MV-4-11 (cell line): ENCODE results near the gene PIGQ.
A peak's percentile ranks its signal among the peaks of the same experiment; 100 is the strongest.

Experiments used
- DNase-seq: peaks from one replicate; lab custom pipeline; 2025; lab: John Stamatoyannopoulos, UW

Gene PIGQ

GRCh38 chr16:569445-570254 lies at the start of gene PIGQ:
TSS of gene PIGQ (plus strand) at chr16:569968. CDS start at chr16:574075, 4,107 bp downstream.
- no peak for DNase-seq

GRCh38 chr16:520847-521246 lies 48.9 kb upstream of the PIGQ start:
- no peak for DNase-seq

- DNase-seq, result no peak
Measured at GRCh38 chr16:521381-522210, 48.2 kb upstream of the PIGQ start.

GRCh38 chr16:522320-523096 lies 47.3 kb upstream of the PIGQ start:
- DNase-seq, result no peak

GRCh38 chr16:523097-523741 lies 46.5 kb upstream of the PIGQ start:
- DNase-seq, result no peak

- no peak for DNase-seq
Measured at GRCh38 chr16:524274-525040, 45.3 kb upstream of the PIGQ start.

GRCh38 chr16:525123-525519 lies 44.6 kb upstream of the PIGQ start:
- DNase-seq, result no peak

GRCh38 chr16:525520-526180 lies 44.1 kb upstream of the PIGQ start:
- DNase-seq, result peak; percentile 76

- DNase-seq, result no peak
Measured at GRCh38 chr16:526181-527014, 43.4 kb upstream of the PIGQ start.

GRCh38 chr16:527015-527903 lies 42.5 kb upstream of the PIGQ start, which contains the start of gene CAPN15:
TSS of gene CAPN15 (plus strand) at chr16:527712. CDS start at chr16:546839, 19,127 bp downstream.
- peak; percentile 82 for DNase-seq

GRCh38 chr16:528111-529011 lies 41.4 kb upstream of the PIGQ start:
- DNase-seq, result peak; percentile 62

- peak; percentile 53 for DNase-seq
Measured at GRCh38 chr16:529012-529575, 40.7 kb upstream of the PIGQ start.

GRCh38 chr16:530111-530817 lies 39.5 kb upstream of the PIGQ start:
- no peak for DNase-seq

GRCh38 chr16:531494-532125 lies 38.2 kb upstream of the PIGQ start:
- DNase-seq, result peak; percentile 22

- DNase-seq, result no peak
Measured at GRCh38 chr16:533391-534123, 36.2 kb upstream of the PIGQ start.
